Measurements from ENCODE around the gene DISC1. TPM values are rescaled to one million over a fixed set of nuclear protein-coding genes. Genes with fewer than 3 reads are reported as not detected.

The DISC1 gene
- total RNA-seq, 1 experiment from 2014 or later = 9.8 TPM

GRCh38 chr1:232016616-232017015, 390.0 kb downstream of the DISC1 start:
- H3K36me3 Mint-ChIP-seq (ENCODE audit: insufficient read depth, unreplicated experiment) = no peaks in the 10 kb centered on the region
- BruUV-seq (replicated peaks) = no TSS peak
- no peaks in the 10 kb centered on the region for H3K9me3 Mint-ChIP-seq (ENCODE audit: low read depth, unreplicated experiment)
- no peak for TF ChIP-seq CTCF (IDR thresholded peaks at IDR 0.05; ENCODE audit: unreplicated experiment)
- H3K4me3 Mint-ChIP-seq (ENCODE audit: low read depth, unreplicated experiment) = no peak overlapping the region
- CTCF ChIA-PET = no interaction called here
- H3K27me3 Mint-ChIP-seq (ENCODE audit: unreplicated experiment) = no peaks in the 10 kb centered on the region
- H3K27ac Mint-ChIP-seq (ENCODE audit: unreplicated experiment) = no peak overlapping the region
- intact Hi-C loops (cut with micrococcal nuclease; ENCODE audit: unreplicated experiment) = loop anchor here (2.0 kb wide), 1 partner anchor 150 kb away; no protein-coding TSS in a partner anchor
- no peak for DNase-seq
- peaks cover 8% of the 10 kb centered on the region for H3K4me1 Mint-ChIP-seq (ENCODE audit: low read depth, unreplicated experiment)

- CTCF ChIA-PET = no interaction called here
- no peak overlapping the region for H3K27ac Mint-ChIP-seq (ENCODE audit: unreplicated experiment)
- no peak for TF ChIP-seq CTCF (IDR thresholded peaks at IDR 0.05; ENCODE audit: unreplicated experiment)
- no TSS peak for BruUV-seq (replicated peaks)
- no peaks in the 10 kb centered on the region for H3K9me3 Mint-ChIP-seq (ENCODE audit: low read depth, unreplicated experiment)
- H3K36me3 Mint-ChIP-seq (ENCODE audit: insufficient read depth, unreplicated experiment) = no peaks in the 10 kb centered on the region
- H3K4me1 Mint-ChIP-seq (ENCODE audit: low read depth, unreplicated experiment) = peaks cover 8% of the 10 kb centered on the region
- no peak overlapping the region for H3K4me3 Mint-ChIP-seq (ENCODE audit: low read depth, unreplicated experiment)
- intact Hi-C loops (cut with micrococcal nuclease; ENCODE audit: unreplicated experiment) = loop anchor here (2.0 kb wide), 1 partner anchor 150 kb away; no protein-coding TSS in a partner anchor
- DNase-seq = no peak
- H3K27me3 Mint-ChIP-seq (ENCODE audit: unreplicated experiment) = no peaks in the 10 kb centered on the region
Observed at GRCh38 chr1:232017057-232017456, 390.5 kb downstream of the DISC1 start.

GRCh38 chr1:232017759-232018158, 391.2 kb downstream of the DISC1 start:
- TF ChIP-seq CTCF (IDR thresholded peaks at IDR 0.05; ENCODE audit: unreplicated experiment) = no peak
- Mint-ChIP-seq H3K27me3 (ENCODE audit: unreplicated experiment) (no peaks in the 10 kb centered on the region), H3K36me3 (ENCODE audit: insufficient read depth, unreplicated experiment) (no peaks in the 10 kb centered on the region), H3K4me1 (ENCODE audit: low read depth, unreplicated experiment) (peaks cover 7% of the 10 kb centered on the region), H3K9me3 (ENCODE audit: low read depth, unreplicated experiment) (no peaks in the 10 kb centered on the region), H3K27ac (ENCODE audit: unreplicated experiment) (no peak overlapping the region), H3K4me3 (ENCODE audit: low read depth, unreplicated experiment) (no peak overlapping the region)
- DNase-seq = no peak
- intact Hi-C loops (cut with micrococcal nuclease; ENCODE audit: unreplicated experiment) = loop anchor here (2.0 kb wide), 1 partner anchor 151 kb away; no protein-coding TSS in a partner anchor
- CTCF ChIA-PET = no interaction called here
- BruUV-seq (replicated peaks) = no TSS peak

GRCh38 chr1:232018231-232019025, 391.8 kb downstream of the DISC1 start:
- no TSS peak for BruUV-seq (replicated peaks)
- intact Hi-C loops (cut with micrococcal nuclease; ENCODE audit: unreplicated experiment) = no loop called here
- Mint-ChIP-seq H3K27me3 (ENCODE audit: unreplicated experiment) (no peaks in the 10 kb centered on the region), H3K27ac (ENCODE audit: unreplicated experiment) (no peak overlapping the region), H3K9me3 (ENCODE audit: low read depth, unreplicated experiment) (no peaks in the 10 kb centered on the region), H3K4me1 (ENCODE audit: low read depth, unreplicated experiment) (no peaks in the 10 kb centered on the region), H3K36me3 (ENCODE audit: insufficient read depth, unreplicated experiment) (no peaks in the 10 kb centered on the region), H3K4me3 (ENCODE audit: low read depth, unreplicated experiment) (no peak overlapping the region)
- DNase-seq = no peak
- CTCF ChIA-PET = no interaction called here
- TF ChIP-seq CTCF (IDR thresholded peaks at IDR 0.05; ENCODE audit: unreplicated experiment) = no peak

All from Calu3 (cell line).